ENCODE measurements around the gene LPP.

DNA sequence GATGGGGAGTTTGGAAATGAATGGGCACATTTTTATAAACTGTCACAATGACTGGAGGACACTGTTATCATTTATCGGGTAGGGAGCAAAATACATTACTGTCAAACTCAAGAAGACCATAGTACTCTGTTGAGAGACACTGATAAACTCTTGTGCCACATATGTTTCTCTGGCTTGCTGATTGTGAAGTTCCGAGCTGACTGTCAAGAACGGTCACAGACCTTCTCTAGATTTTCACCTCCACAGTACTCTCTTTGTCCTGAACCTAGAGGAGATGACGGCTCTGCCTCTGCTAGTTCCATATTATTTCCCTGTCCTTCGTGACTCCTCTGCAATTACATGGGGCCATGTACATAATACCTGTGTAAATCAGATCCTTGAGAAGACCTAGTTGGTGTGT lies 451.9 kb downstream of the LPP start:
- TF ChIP-seq EZH2 (IDR thresholded peaks at IDR 0.05; ENCODE audit: borderline replicate concordance, low read length) (no peak), CTCF (IDR thresholded peaks at IDR 0.05; ENCODE audit: low read length) (no peak)
